GM18499 (cell line): Measurements from ENCODE around the gene HTR6.
"Not testable (repeated sequence)": the region's sequence is repeated elsewhere in the genome, so short reads cannot be mapped to it uniquely, and the experiment has no call there.

Source experiments
- ATAC-seq: cut with Tn5 transposase; IDR thresholded peaks from one replicate; pipeline ENCODE4 v1.9.1; 2021; ENCODE audit warnings: moderate number of reproducible peaks; ENCODE audit not compliant: insufficient read depth, unreplicated experiment

The HTR6 gene

DNA sequence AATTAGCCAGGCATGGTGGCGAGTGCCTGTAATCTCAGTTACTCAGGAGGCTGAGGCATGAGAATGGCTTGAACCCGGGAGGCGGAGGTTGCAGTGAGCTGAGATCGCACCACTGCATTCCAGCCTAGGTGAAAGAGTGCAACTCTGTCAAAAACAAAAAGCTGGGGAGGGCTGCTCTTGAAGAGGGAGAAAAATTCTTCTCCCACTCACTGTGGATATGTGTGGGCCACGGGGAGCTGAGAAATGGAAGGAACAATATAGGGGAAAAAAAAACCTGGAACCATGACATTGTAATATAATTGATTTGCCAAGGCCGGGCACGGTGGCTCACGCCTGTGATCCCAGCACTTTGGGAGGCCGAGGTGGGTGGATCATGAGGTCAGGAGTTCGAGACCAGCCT lies 27.9 kb upstream of the HTR6 start:
- not testable (repeated sequence) for ATAC-seq

- no peak for ATAC-seq
Measured at GRCh38 chr1:19637606-19638005, 27.1 kb upstream of the HTR6 start.

DNA sequence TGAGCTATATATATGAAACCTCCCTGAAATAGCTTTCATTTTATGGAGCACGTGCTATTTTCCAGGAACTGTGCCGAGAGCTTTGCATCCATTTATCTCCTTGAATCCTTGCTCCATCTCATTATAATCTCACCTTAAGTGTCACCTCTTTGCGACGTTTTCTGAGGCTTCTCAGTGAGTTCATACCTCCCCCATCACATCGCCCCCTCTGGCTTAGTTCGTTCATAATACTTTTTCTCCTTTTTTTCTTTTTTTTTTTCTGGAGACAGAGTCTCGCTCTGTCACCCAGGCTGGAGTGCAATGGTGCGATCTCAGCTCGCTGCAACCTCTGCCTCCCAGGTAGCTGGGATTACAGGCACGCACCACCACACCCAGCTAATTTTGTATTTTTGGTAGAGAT lies 25.4 kb upstream of the HTR6 start:
- not testable (repeated sequence) for ATAC-seq

GRCh38 chr1:19639999-19640362 lies 24.7 kb upstream of the HTR6 start:
- ATAC-seq = no peak

DNA sequence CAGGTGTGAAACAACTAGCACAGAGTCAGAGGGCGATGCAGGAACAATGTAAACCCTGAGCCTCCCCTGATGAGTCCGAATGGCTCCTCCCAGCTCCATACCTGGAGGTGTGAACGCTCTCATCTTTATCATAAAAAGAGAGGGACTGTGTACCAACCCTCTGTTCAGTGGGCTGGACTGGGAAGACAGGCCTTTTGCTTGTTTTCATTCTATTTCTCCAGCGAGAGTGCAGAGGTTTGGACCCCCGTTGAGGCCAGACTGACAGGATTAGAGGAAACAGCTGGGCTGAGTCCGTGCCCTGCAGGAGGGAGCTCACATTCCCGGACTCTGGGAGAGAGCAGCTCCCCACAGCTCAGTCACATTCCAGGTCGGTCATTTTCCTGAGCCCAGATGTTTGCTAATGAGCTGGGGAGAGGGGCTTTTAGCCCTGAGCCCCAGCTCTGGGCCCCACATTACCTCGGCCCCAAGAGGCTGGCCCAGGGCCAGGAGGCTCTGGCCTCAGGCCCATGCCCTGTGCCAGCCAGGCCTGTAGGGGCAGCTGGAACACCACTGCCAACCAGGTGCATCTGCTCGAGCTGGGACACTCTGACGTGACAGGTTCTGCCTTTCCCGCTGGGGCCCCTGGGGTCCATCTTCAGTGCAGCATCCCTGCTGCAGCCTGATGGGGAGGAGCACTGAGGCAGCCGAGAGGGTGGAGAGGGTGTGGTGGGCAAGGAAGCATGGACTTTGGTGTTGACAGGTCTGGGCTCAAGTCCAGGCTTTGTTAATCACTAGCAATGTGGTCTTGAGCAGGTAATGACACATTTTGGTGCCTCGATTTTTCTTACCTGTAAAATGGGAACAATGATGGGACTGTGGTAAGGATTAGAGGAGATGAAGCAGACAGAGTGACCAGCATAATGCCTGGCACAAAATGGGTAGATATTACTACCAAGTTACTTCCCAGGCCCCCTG lies 24.0 kb upstream of the HTR6 start:
- ATAC-seq = no peak

GRCh38 chr1:19643121-19643520 lies 21.6 kb upstream of the HTR6 start:
- ATAC-seq = no peak

- no peak for ATAC-seq
Measured at GRCh38 chr1:19643602-19644394, 20.9 kb upstream of the HTR6 start, which contains the start of gene NBL1. NBL1 (plus strand) TSS chr1:19644311; CDS start chr1:19655031, 10,720 bp downstream.

DNA sequence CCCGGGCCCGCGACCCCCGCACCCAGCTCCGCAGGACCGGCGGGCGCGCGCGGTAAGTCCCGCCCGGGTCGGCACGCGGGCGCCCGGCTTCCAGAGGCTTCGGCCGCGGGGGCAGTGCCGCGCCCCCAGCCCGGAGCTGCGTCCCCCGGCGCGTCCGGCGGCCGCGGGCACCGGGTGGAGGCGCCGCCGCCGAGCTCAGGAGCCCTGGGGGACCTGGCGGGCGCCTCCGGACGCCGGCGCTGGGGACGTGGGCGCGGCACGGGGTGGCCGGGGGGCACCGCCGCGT lies 20.3 kb upstream of the HTR6 start:
- ATAC-seq = no peak

DNA sequence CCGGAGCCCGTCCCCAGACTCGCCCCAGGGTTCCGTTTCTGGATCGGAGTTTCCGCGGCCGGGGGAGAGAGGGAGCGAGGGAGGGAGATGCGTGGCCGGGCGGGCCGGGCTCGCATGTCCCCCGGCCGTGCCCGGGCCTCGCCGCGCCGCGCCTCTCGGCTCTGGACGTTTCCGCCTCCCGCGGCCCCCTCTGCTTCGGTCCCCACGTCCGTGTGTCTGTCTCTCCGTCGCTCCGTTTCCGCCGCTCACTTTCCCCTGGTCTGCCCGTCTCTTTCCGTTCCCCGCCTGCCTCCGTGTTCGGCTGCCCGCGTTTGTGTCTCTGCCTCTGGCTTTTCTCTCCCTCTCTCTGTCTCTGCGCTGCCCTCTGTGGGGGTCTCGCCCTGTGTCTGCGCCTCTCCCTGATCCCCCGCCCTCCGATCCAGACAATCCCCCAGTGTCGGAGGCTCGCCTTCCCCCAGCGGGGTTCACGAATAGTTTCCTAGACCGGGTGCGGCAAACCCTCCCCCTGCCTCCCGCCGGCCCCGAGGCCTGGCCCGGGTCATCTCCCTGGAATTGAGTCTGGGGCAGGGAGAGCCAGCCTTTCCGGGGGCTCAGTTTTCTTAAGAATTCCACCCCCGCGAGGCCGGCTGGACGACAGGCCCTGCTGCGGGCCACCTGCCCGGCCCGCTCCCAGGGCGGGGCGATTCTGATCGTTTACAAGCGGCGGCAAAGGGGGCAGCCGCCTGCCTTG lies 19.8 kb upstream of the HTR6 start:
- no peak for ATAC-seq

GRCh38 chr1:19645411-19646251 lies 19.0 kb upstream of the HTR6 start:
- no peak for ATAC-seq

DNA sequence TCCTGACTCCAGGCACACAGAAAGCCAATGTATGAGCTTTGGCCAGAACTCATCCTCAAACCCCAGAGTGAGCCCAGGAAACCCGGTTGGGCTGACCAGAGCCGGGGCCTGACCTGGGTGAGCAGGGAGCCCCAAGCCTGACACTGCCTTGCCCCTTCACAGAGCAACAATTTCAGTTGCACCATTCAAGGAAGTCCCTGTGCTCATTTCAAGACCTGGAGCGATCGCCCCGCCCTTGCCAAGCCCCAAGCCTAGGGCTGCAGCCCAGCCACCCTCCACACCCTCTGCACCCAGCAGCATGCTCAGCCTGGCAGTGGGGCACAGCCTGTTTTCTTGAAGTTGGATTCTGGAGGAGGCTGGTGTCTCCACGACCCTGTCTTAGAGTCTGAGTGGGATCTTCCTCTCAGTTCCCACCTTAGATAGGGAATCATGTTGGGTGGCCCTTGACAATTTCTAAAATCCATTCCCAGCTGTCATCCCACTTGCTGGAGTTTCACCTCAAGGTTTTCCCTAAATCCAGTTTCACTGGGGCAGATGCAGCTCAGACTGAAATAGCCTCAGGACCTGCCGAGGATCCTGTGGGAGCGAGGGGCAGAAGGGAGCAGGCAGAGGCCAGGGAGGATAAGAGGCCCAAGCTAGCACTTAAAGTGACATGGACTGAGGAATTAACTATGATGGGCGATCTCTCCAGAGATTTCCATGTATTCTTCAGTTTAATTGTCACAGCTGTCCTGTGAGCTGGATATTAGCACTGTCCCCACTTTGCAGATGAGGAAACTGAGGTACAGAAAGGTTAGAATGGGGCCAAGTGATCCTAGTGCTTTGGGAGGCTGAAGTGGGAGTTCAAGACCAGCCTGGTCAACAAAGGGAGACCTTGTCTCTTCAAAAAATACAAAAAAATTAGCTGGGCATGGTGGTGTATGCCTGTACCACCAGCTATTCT lies 18.0 kb upstream of the HTR6 start:
- no peak for ATAC-seq

DNA sequence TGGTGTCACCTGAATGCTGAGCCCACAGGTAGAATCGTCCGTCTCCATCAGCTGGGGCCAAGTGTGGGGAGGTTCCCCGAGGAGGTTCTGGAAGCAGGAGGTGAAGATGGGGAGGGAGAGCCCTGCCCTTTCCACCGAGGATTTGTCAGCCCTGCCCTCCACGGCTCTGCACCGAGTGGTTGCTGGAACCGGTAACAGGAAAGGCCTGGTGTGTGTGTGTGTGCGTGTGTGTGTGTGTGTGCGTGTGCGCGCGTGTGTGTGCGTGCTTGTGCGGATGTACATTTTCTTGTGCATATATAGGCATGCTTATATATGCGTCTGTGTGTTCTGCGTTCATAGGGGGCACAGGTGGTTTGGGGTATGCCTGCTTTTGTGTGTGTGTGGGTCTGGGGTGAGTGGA lies 17.0 kb upstream of the HTR6 start:
- no peak for ATAC-seq

GRCh38 chr1:19648239-19648638 lies 16.4 kb upstream of the HTR6 start:
- no peak for ATAC-seq

GRCh38 chr1:19648689-19649088 lies 16.0 kb upstream of the HTR6 start:
- no peak for ATAC-seq

- ATAC-seq = no peak
Measured at GRCh38 chr1:19650416-19651140, 14.1 kb upstream of the HTR6 start.

- no peak for ATAC-seq
Measured at GRCh38 chr1:19651141-19651737, 13.4 kb upstream of the HTR6 start.

DNA sequence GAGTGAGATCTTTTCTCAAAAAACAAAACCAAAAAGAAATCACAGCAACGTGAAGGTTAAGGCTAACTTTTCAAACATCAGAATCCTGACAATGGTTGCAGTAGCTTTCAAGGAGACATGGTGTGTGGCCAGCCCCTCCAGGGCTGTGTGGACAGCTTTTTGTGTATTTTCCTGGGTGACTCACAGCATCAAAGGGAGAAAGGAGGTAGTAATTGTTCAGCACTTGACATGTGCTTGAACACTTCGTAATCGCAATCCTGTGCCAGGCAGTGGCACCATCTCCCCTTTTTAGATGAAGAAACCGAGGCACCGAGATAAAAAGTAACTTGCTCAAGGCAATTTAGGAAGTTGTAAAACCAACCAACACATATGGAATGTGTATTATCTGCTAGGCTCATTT lies 10.3 kb upstream of the HTR6 start:
- no peak for ATAC-seq
